NT2/D1 (cell line): Measurements from ENCODE around the gene CHST8.

Experiments used
- SUZ12 ChIP-seq: IDR thresholded peaks from 2 replicates; pipeline ENCODE4 v1.6.1; 2011; ENCODE audit not compliant: insufficient read length, insufficient read depth; ENCODE audit errors: extremely low read depth
- ZNF274 ChIP-seq: IDR thresholded peaks from 2 replicates; pipeline ENCODE4 v1.6.1; 2011; ENCODE audit warnings: mild to moderate bottlenecking, low read depth, low read length

DNA sequence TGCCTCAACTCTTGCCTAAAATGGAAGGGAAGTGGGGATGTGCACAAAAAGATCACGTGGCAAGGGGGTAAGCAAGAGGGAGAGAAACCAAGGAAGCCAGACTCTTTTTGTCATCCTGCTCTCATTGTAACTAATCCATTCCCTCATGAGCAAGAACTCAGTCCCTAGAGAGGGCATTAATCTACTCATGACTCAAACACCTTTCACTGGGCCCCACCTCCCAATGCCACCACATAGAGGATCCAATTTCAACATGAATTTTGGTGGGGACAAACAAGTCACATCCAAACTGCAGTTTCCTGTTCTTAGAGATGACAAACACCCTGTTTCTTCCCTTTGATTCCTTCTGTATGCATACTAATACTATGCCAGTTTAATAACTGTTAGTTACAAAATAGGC lies 11.2 kb upstream of the CHST8 start:
- no peak for TF ChIP-seq ZNF274
- no peak for TF ChIP-seq SUZ12
